Left hindlimb (tissue), 1 donor: Measurements from ENCODE around the gene POGZ.

Experiments
- DNase-seq: peaks from one replicate; pipeline ENCODE4 v3.0.0-alpha.2; 2018

POGZ gene

DNA sequence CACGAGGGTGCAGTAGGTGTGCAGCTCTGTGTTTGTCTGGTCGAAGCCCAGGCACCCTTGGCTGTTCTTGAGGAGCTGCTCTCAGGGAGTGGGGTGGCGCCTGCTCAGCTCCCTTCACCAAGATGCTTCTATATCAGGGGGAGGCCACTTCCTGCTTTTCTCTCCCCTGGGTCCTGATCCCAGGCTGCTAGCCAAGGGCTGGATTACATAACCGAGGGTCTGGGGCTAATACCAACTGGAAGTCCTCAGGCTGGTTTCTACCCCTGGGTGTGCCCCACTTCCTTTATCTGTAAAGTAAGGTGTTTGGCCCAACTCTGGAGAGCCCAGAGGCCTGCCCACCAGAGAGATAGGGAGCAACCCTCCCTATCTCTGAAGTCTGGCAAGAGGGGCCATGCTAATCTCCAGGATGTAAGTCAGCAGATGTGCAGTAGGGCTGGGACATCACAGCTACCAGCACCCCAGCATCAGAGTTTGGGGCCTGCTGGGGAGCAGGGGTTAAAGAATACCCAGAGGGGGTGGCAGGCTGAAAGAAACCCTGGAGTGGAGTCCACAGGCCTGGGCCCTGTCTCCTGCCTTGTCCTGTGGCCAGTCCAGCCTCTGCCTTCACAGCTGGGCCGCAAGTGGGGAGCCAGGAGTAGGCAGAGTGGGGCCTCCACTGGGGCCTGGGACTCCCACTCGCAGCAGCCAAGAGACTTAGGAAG lies 88.9 kb downstream of the POGZ start:
- DNase-seq, result no peak

- DNase-seq, result no peak
These were observed 89.7 kb downstream of the POGZ start for GRCh38 chr1:151369621-151370048.

DNA sequence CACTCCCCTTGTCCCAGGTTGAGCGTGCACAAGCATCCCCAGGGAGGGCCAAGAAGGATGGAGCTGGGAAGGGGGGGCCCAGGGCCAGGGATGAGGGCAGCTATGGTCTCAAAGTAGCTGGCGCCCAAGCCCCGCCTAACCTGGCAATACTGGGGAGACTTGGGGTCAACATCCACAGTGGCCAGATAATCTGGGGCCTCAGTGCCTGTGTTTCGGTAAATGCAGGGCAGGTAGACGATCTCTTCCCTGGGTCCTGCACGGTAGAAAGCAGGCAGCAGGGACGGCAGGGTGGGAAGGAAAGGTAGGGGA lies 90.0 kb downstream of the POGZ start:
- no peak for DNase-seq

DNA sequence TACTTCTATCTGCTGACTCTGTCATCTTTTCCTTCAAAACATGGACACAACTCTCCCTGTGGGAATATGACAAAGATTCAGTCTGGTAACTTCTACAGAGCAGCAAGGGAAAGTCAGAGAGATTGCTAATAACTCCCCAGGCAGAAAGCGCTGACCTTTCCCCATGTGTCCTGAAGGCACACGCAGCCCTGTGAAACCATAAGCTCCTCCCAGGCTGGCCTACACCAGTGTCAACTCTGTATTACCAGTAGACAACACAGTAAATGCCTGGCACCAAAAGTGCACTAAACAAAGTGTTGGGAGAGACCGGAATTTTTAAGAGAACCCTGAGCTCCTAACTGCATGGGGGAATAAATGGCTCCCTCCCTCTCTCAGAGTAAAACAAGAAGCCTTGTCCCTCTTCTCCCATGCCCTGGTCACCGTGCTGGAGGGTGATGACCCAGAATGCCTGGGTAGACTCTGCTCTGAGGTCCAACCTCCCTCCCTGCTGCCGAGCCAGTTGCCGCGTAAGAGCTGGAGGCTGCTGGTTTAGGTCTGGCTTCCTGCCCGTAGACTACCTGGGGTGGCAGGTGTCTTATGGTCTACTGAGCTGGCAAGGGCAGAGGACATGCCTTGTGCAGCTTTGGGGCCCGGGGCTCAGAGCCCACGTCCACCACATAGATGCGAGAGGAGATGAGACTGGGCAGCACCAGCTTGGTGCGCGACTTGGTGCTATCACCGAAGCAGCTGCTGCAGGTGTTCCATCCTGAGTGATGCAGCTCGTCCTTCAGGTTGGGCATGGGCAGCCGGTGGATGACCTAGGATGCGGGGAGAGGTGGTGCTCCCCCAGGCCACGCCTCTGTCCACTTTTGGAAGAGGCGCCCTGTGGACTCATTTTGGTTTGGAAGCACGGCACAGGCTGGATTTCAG lies 90.6 kb downstream of the POGZ start:
- DNase-seq, result no peak

- no peak for DNase-seq
These were observed 91.5 kb downstream of the POGZ start for GRCh38 chr1:151367658-151368392.

DNA sequence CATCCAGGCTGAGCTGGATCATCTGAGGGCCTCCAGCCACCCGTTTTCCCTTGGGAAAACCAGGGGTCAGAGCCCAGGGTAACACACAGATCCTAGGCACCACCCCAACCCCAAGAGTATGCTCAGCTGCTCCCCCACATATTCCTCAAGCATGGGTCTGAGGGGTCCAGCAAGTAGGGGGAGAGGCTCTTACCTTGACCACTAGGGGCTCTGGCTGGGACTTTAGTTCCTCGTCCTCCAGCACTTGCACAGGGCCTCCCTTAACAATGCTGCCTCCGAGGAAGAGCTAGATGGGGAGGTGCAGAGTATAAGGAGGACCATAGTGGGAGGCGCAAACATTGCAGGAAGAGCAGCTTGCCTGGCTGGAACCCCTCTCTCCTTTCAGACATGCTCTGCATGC lies 94.3 kb downstream of the POGZ start:
- DNase-seq, result no peak

GRCh38 chr1:151362308-151363155 lies 96.8 kb downstream of the POGZ start:
- no peak for DNase-seq

- no peak for DNase-seq
These were observed 97.4 kb downstream of the POGZ start for GRCh38 chr1:151361883-151362282.

DNA sequence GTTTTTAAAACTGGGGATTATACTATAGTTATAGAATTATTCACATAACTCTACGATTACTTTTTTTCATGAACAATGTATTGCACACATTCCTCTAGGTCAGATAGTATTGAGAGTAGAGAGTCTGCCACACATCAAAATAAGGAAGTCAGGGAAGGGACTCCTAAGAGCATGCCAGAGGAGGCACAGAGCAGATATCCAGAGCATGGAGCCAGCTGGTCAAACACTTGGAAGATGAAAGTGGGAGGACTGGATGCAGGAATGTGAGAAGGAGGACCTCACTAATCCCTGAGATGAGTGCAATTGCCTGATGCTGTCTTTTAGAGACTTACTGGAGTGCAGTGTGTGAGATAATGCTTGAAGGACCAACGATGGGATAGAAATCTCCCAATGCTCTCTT lies 102.6 kb downstream of the POGZ start:
- DNase-seq, result no peak
